Liver (tissue), 9 donors: Measurements from ENCODE around the gene CSNK2B. TPM values are rescaled to one million over a fixed set of nuclear protein-coding genes. Genes with fewer than 3 reads are reported as not detected.
A peak's percentile ranks its signal among the peaks of the same experiment; 100 is the strongest.

Experiments
- DNase-seq: peaks from one replicate; pipeline ENCODE4 v3.0.0-alpha.2; 2017; ENCODE audit warnings: low spot score
- H3K27ac ChIP-seq, 2 donors: one replicate each; pipeline ENCODE4 v1.7.0; 2013; ENCODE audit warnings: inconsistent platforms in 2 of 2, low read length in 2 of 2, control low read depth in 1 of 2, low read depth in 1 of 2, mild to moderate bottlenecking in 1 of 2
- H3K27me3 ChIP-seq, 4 donors: one replicate each; pipeline versions ENCODE4 v1.6.1 to v1.7.0; 2013; ENCODE audit warnings: low read length in 3 of 4, inconsistent platforms in 1 of 4, mild to moderate bottlenecking in 1 of 4, moderate library complexity in 1 of 4; ENCODE audit not compliant: control insufficient read depth in 4 of 4, insufficient read depth in 4 of 4
- H3K36me3 ChIP-seq, 4 donors: one replicate each; pipeline versions ENCODE4 v1.6.1 to v1.7.0; 2013; ENCODE audit warnings: low read length in 3 of 4, mild to moderate bottlenecking in 3 of 4, low read depth in 1 of 4, moderate library complexity in 1 of 4; ENCODE audit not compliant: control insufficient read depth in 4 of 4, insufficient read depth in 3 of 4
- H3K4me1 ChIP-seq, 4 donors: one replicate each; pipeline versions ENCODE4 v1.6.1 to v1.7.0; 2013; ENCODE audit warnings: low read length in 3 of 4, mild to moderate bottlenecking in 3 of 4, moderate library complexity in 1 of 4; ENCODE audit not compliant: control insufficient read depth in 4 of 4, insufficient read depth in 4 of 4
- H3K4me3 ChIP-seq, 3 donors: one replicate each; pipeline versions ENCODE4 v1.6.1 to v1.7.0; 2013; ENCODE audit warnings: low read length in 3 of 3, control low read depth in 1 of 3, low read depth in 1 of 3, mild to moderate bottlenecking in 1 of 3
- H3K9ac ChIP-seq, 2 donors: one replicate each; pipeline ENCODE4 v1.7.0; 2013; ENCODE audit warnings: low read length in 2 of 2, mild to moderate bottlenecking in 2 of 2, moderate library complexity in 2 of 2, control low read depth in 1 of 2, low read depth in 1 of 2
- H3K9me3 ChIP-seq, 4 donors: one replicate each; pipeline versions ENCODE4 v1.6.1 to v1.7.0; 2013; ENCODE audit warnings: low read length in 3 of 4; ENCODE audit not compliant: control insufficient read depth in 4 of 4
- ATF3 ChIP-seq: IDR thresholded peaks from 2 replicates; pipeline ENCODE4 v1.6.1; 2016; ENCODE audit warnings: antibody characterized with exemption
- CTCF ChIP-seq: fragments of 150-350 bp; IDR thresholded peaks from 2 replicates; pipeline ENCODE4 v1.5.1; 2017; ENCODE audit warnings: improper control_type of control experiment, low read depth, low read length; ENCODE audit not compliant: missing input control
- EGR1 ChIP-seq, 2 donors: IDR thresholded peaks; 2 replicates each; pipeline ENCODE4 v1.6.1; 2016 to 2018; ENCODE audit warnings: antibody characterized with exemption in 2 of 2, low read depth in 2 of 2
- FOXA1 ChIP-seq: IDR thresholded peaks from 2 replicates; pipeline ENCODE4 v1.6.1; 2016; ENCODE audit warnings: antibody characterized with exemption
- FOXA2 ChIP-seq: IDR thresholded peaks from 2 replicates; pipeline ENCODE4 v1.6.1; 2016; ENCODE audit warnings: antibody characterized with exemption
- GABPA ChIP-seq, 2 donors: IDR thresholded peaks in 1 of 2; conservative IDR thresholded peaks in 1 of 2; 2 replicates each; pipeline ENCODE4 v1.6.1; 2016; ENCODE audit warnings: antibody characterized with exemption in 2 of 2, mild to moderate bottlenecking in 1 of 2, moderate library complexity in 1 of 2
- HNF4A ChIP-seq, 2 donors: conservative IDR thresholded peaks; 2 replicates each; pipeline ENCODE4 v1.6.1; 2016; ENCODE audit warnings: antibody characterized with exemption in 2 of 2, mild to moderate bottlenecking in 2 of 2
- HNF4G ChIP-seq: IDR thresholded peaks from 2 replicates; pipeline ENCODE4 v1.6.1; 2016; ENCODE audit warnings: antibody characterized with exemption
- MAX ChIP-seq: IDR thresholded peaks from 2 replicates; pipeline ENCODE4 v1.6.1; 2016; ENCODE audit warnings: antibody characterized with exemption
- NR2F2 ChIP-seq: IDR thresholded peaks from 2 replicates; pipeline ENCODE4 v1.6.1; 2016; ENCODE audit warnings: antibody characterized with exemption
- RAD21 ChIP-seq, 2 donors: IDR thresholded peaks; 2 replicates each; pipeline ENCODE4 v1.6.1; 2016; ENCODE audit warnings: antibody characterized with exemption in 2 of 2, mild to moderate bottlenecking in 2 of 2
- REST ChIP-seq: IDR thresholded peaks from 2 replicates; pipeline ENCODE4 v1.6.1; 2016; ENCODE audit warnings: antibody characterized with exemption, mild to moderate bottlenecking
- RXRA ChIP-seq, 2 donors: IDR thresholded peaks; 2 replicates each; pipeline ENCODE4 v1.6.1; 2017 to 2018; ENCODE audit warnings: antibody characterized with exemption in 2 of 2, mild to moderate bottlenecking in 1 of 2
- SP1 ChIP-seq: IDR thresholded peaks from 2 replicates; pipeline ENCODE4 v1.6.1; 2018; ENCODE audit warnings: antibody characterized with exemption, mild to moderate bottlenecking
- TAF1 ChIP-seq: conservative IDR thresholded peaks from 2 replicates; pipeline ENCODE4 v1.6.1; 2016; ENCODE audit warnings: antibody characterized with exemption, mild to moderate bottlenecking
- YY1 ChIP-seq: IDR thresholded peaks from 2 replicates; pipeline ENCODE4 v1.6.1; 2016; ENCODE audit warnings: antibody characterized with exemption, mild to moderate bottlenecking
- ZBTB33 ChIP-seq: IDR thresholded peaks from 2 replicates; pipeline ENCODE4 v1.6.1; 2016; ENCODE audit warnings: antibody characterized with exemption
- WGBS: extraction: QIAGEN DNeasy Blood & Tissue Kit; methylation state at CpG from one replicate; pipeline ENCODE4 v1.1.7; 2013; 5-methylcytosine and 5-hydroxymethylcytosine counted together
- polyA plus RNA-seq, 2 donors: library from polyadenylated mRNA; stranded (reverse) in 1 of 2; unstranded in 1 of 2; fragments of 200-250 nt in 1 of 2; fragments of >200 nt in 1 of 2; fragmentation: Nextera tagmentation in 1 of 2; extraction: Ambion mirVana in 1 of 2; gene quantifications; one replicate each; pipeline versions ENCODE4 v1.2.1 to v1.2.3, GENCODE V29; 2013 to 2015
- total RNA-seq, 2 donors: library from RNA; depleted of rRNA; stranded (reverse); fragments of >200 nt; gene quantifications; one replicate each; pipeline ENCODE4 v1.2.3, GENCODE V29; 2014
- donor health status: healthy.
- donor health status: healthy.
- donor health status: healthy.
- donor health status: healthy.
- donor health status: healthy.

CSNK2B gene
- total and polyA plus RNA-seq, 4 donors = 58.1 to 108 (median 77.0) TPM

GRCh38 chr6:31661262-31662123, 4.4 kb upstream of the CSNK2B start:
- Histone ChIP-seq H3K4me3 (no peak overlapping the region), H3K4me1 (peaks cover 20 to 69% (median 61%) of the 10 kb centered on the region in 4 donors), H3K36me3 (peaks cover 0 to 7% (median 6%) of the 10 kb centered on the region in 4 donors), H3K9me3 (no peaks in the 10 kb centered on the region), H3K27ac (peak overlapping the region; percentile 81 to 90), H3K27me3 (no peaks in the 10 kb centered on the region), H3K9ac (peak overlapping the region in 1 of 2 donors; percentile 57)
- WGBS = 84% methylated on average over 12 of the region's 12 CpGs
- DNase-seq = no peak
- TF ChIP-seq SP1 = no peak
- no peak for TF ChIP-seq FOXA2
- TF ChIP-seq RAD21 (IDR thresholded peaks at IDR 0.05) = no peak
- TF ChIP-seq ATF3 = no peak
- no peak for TF ChIP-seq HNF4A (conservative IDR thresholded peaks at IDR 0.05)
- no peak for TF ChIP-seq GABPA (IDR thresholded peaks at IDR 0.05 in 1 of 2, conservative IDR thresholded peaks at IDR 0.05 in 1 of 2)
- no peak for TF ChIP-seq RXRA (IDR thresholded peaks at IDR 0.05)
- TF ChIP-seq CTCF = no peak
- no peak for TF ChIP-seq NR2F2
- no peak for TF ChIP-seq YY1
- no peak for TF ChIP-seq REST

- H3K4me3 ChIP-seq = no peak overlapping the region
- no peak overlapping the region for H3K27ac ChIP-seq
- H3K36me3 ChIP-seq = peaks cover 0 to 7% (median 6%) of the 10 kb centered on the region in 4 donors
- 90% methylated on average over 12 of the region's 12 CpGs for WGBS
- no peaks in the 10 kb centered on the region for H3K27me3 ChIP-seq
- no peak for DNase-seq
- H3K4me1 ChIP-seq = peaks cover 20 to 70% (median 62%) of the 10 kb centered on the region in 4 donors
- no peaks in the 10 kb centered on the region for H3K9me3 ChIP-seq
- no peak overlapping the region for H3K9ac ChIP-seq
- TF ChIP-seq MAX (no peak), EGR1 (IDR thresholded peaks at IDR 0.05; ENCODE audit: low read depth in 2 of 2) (no peak), ZBTB33 (no peak), TAF1 (no peak), RAD21 (IDR thresholded peaks at IDR 0.05) (no peak), HNF4G (no peak), FOXA1 (no peak), REST (no peak), GABPA (IDR thresholded peaks at IDR 0.05 in 1 of 2, conservative IDR thresholded peaks at IDR 0.05 in 1 of 2) (no peak), HNF4A (conservative IDR thresholded peaks at IDR 0.05) (no peak), FOXA2 (no peak), YY1 (no peak), ATF3 (no peak), NR2F2 (no peak), RXRA (IDR thresholded peaks at IDR 0.05) (no peak)
Measured at GRCh38 chr6:31662124-31662723, 3.7 kb upstream of the CSNK2B start.
